ENCODE results near the gene SHKBP1. TPM values are rescaled to one million over a fixed set of nuclear protein-coding genes. Genes with fewer than 3 reads are reported as not detected.

The SHKBP1 gene
- polyA plus RNA-seq, 3 donors = 234 to 324 (median 284) TPM

DNA sequence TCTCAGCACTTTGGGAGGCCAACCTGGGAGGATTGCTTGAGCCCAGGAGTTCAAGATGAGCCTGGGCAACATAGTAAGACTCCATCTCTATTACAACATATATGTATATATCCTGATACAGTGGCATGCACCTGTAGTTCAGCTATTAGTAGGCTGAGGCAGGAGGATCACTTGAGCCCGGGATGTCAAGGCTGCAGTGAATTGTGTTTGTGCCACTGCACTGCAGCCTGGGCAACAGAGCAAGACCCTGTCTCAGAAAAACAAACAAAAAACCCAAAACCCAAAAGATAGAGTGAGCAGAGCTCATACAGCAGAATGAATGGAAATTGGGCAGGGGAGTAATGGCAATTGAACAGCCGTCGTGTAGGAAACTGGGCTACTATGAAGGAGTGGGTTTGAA, 17.3 kb upstream of the SHKBP1 start:
- Histone ChIP-seq H3K4me2 (replicated peaks; ENCODE audit: extremely low read depth, low read length, poor library complexity, severe bottlenecking) (no peak overlapping the region), H4K20me1 (ENCODE audit: insufficient read depth, low read length) (no peaks in the 10 kb centered on the region), H2AFZ (ENCODE audit: insufficient read depth, low read depth, low read length, poor library complexity, severe bottlenecking) (no peak overlapping the region), H3K4me3 (replicated peaks in 1 of 3; ENCODE audit: low read depth in 2 of 3, low read length in 3 of 3) (no peak overlapping the region), H3K9me3 (replicated peaks in 1 of 2; ENCODE audit: control insufficient read depth in 1 of 2, insufficient read depth in 1 of 2, low read length in 2 of 2) (no peaks in the 10 kb centered on the region), H3K79me2 (ENCODE audit: insufficient read depth, low read length) (no peaks in the 10 kb centered on the region), H3K9ac (ENCODE audit: insufficient read depth, low read length, poor library complexity, severe bottlenecking) (no peak overlapping the region), H3K4me1 (ENCODE audit: control insufficient read depth in 1 of 2, insufficient read depth in 2 of 2, low read length in 2 of 2) (no peaks in the 10 kb centered on the region), H3K27me3 (ENCODE audit: control insufficient read depth in 2 of 2, insufficient read depth in 2 of 2, low read length in 2 of 2) (peaks cover 5 to 18% of the 10 kb centered on the region in 2 donors), H3K27ac (ENCODE audit: low read depth in 1 of 2, low read length in 2 of 2) (no peak overlapping the region), H3K36me3 (replicated peaks in 1 of 2; ENCODE audit: control insufficient read depth in 1 of 2, insufficient read depth in 2 of 2, low read length in 2 of 2) (no peaks in the 10 kb centered on the region)
- TF ChIP-seq, protein P1, sequence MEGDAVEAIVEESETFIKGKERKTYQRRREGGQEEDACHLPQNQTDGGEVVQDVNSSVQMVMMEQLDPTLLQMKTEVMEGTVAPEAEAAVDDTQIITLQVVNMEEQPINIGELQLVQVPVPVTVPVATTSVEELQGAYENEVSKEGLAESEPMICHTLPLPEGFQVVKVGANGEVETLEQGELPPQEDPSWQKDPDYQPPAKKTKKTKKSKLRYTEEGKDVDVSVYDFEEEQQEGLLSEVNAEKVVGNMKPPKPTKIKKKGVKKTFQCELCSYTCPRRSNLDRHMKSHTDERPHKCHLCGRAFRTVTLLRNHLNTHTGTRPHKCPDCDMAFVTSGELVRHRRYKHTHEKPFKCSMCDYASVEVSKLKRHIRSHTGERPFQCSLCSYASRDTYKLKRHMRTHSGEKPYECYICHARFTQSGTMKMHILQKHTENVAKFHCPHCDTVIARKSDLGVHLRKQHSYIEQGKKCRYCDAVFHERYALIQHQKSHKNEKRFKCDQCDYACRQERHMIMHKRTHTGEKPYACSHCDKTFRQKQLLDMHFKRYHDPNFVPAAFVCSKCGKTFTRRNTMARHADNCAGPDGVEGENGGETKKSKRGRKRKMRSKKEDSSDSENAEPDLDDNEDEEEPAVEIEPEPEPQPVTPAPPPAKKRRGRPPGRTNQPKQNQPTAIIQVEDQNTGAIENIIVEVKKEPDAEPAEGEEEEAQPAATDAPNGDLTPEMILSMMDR (IDR thresholded peaks at IDR 0.05) = no peak
- no peaks in the 10 kb centered on the region for H3K4me1 Mint-ChIP-seq
- H3K9me3 Mint-ChIP-seq = peaks cover 0 to 5% (median 0%) of the 10 kb centered on the region in 7 donors
- no peak overlapping the region for H3K27ac Mint-ChIP-seq
- H3K27me3 Mint-ChIP-seq (ENCODE audit: low read depth in 3 of 3) = peaks cover 26 to 34% (median 32%) of the 10 kb centered on the region in 3 donors
- H3K4me3 Mint-ChIP-seq = no peak overlapping the region
- intact Hi-C loops (cut with micrococcal nuclease) = no loop called here
- no CpG with 5 or more reads among the region's 3 CpGs for WGBS (ENCODE audit: insufficient coverage)
- no peaks in the 10 kb centered on the region for H3K36me3 Mint-ChIP-seq
- DNase-seq = no peak

- no peak for DNase-seq
- Histone ChIP-seq H3K27ac (ENCODE audit: low read depth in 1 of 2, low read length in 2 of 2) (no peak overlapping the region), H3K4me3 (replicated peaks in 1 of 3; ENCODE audit: low read depth in 2 of 3, low read length in 3 of 3) (no peak overlapping the region), H4K20me1 (ENCODE audit: insufficient read depth, low read length) (no peaks in the 10 kb centered on the region), H3K9ac (ENCODE audit: insufficient read depth, low read length, poor library complexity, severe bottlenecking) (no peak overlapping the region), H3K36me3 (replicated peaks in 1 of 2; ENCODE audit: control insufficient read depth in 1 of 2, insufficient read depth in 2 of 2, low read length in 2 of 2) (no peaks in the 10 kb centered on the region), H3K4me2 (replicated peaks; ENCODE audit: extremely low read depth, low read length, poor library complexity, severe bottlenecking) (no peak overlapping the region), H3K27me3 (ENCODE audit: control insufficient read depth in 2 of 2, insufficient read depth in 2 of 2, low read length in 2 of 2) (peaks cover 0 to 14% of the 10 kb centered on the region in 2 donors), H3K9me3 (replicated peaks in 1 of 2; ENCODE audit: control insufficient read depth in 1 of 2, insufficient read depth in 1 of 2, low read length in 2 of 2) (no peaks in the 10 kb centered on the region), H2AFZ (ENCODE audit: insufficient read depth, low read depth, low read length, poor library complexity, severe bottlenecking) (no peak overlapping the region), H3K79me2 (ENCODE audit: insufficient read depth, low read length) (no peaks in the 10 kb centered on the region), H3K4me1 (ENCODE audit: control insufficient read depth in 1 of 2, insufficient read depth in 2 of 2, low read length in 2 of 2) (no peaks in the 10 kb centered on the region)
- Mint-ChIP-seq H3K4me1 (no peaks in the 10 kb centered on the region), H3K9me3 (peaks cover 0 to 1% (median 0%) of the 10 kb centered on the region in 7 donors), H3K4me3 (no peak overlapping the region), H3K27ac (no peak overlapping the region), H3K36me3 (no peaks in the 10 kb centered on the region), H3K27me3 (ENCODE audit: low read depth in 3 of 3) (peaks cover 23 to 34% (median 32%) of the 10 kb centered on the region in 3 donors)
- TF ChIP-seq, protein P1 (IDR thresholded peaks at IDR 0.05) = no peak
- 89% methylated on average over 20 of the region's 20 CpGs for WGBS (ENCODE audit: insufficient coverage)
- intact Hi-C loops (cut with micrococcal nuclease) = no loop called here
These were observed 16.6 kb upstream of the SHKBP1 start for GRCh38 chr19:40560092-40560507.
